ENCODE data around the gene FLII. TPM values are rescaled to one million over a fixed set of nuclear protein-coding genes. Genes with fewer than 3 reads are reported as not detected.

The FLII gene
- total RNA-seq, 4 donors from 2014 or later, result 311 to 538 (median 419) TPM

DNA sequence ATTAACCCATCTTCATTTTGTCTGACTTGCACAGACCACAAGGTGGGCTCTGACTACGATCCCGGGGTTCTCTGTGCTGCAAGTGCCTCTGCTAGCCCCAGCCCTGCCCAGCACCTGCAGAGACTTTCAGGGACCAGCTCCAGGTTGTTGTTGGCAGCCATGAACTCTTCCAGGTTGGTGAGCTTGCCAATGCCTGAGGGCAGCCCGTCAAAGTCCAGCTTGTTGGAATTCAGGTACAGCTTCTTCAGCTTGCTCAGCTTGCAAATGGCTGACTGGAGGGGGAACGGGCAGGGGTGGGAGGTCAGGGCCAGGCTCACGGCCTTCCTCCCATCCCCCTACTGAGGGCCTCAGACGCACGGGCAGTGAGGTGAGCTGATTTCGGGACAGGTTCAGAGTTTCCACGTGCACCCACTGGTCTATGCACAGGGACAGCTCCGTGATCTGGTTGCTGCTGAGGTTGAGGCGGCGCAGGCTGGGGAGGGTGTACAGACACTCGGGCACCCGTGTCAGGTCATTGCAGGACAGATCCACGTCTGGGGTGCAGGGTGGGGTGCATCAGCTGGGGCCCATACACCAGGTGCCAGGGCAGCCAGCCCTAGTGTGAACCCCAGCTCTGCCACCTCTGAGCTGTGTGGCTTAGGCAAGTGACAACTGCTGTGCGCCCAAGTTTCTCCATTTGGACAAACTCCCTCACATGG lies 5.2 kb downstream of the FLII start:
- DNase-seq, result no peak
- peaks cover 0 to 76% (median 0%) of the 10 kb centered on the region in 3 donors for H3K36me3 ChIP-seq

DNA sequence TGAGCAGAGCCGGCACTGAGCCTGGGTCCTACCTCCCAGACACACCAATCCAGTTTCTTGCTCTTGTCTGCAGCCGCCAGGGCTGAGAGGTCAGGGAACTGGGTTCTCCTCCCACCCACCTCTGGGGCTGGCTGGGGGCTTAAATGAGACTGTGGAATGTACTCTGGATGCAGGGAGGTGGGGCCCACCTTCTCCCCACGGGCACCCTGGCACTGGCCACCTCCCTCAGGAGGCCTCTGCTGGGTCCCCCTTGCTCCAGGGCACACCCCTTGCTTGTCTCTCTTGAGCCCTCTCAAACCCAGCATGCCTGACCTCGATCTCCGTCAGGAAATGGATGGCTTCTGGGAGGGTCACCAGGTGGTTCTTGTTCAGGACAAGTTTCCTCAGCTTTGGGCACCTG lies 6.4 kb downstream of the FLII start:
- TF ChIP-seq POLR2A (IDR thresholded peaks at IDR 0.05), result no peak
- TF ChIP-seq, protein P1, sequence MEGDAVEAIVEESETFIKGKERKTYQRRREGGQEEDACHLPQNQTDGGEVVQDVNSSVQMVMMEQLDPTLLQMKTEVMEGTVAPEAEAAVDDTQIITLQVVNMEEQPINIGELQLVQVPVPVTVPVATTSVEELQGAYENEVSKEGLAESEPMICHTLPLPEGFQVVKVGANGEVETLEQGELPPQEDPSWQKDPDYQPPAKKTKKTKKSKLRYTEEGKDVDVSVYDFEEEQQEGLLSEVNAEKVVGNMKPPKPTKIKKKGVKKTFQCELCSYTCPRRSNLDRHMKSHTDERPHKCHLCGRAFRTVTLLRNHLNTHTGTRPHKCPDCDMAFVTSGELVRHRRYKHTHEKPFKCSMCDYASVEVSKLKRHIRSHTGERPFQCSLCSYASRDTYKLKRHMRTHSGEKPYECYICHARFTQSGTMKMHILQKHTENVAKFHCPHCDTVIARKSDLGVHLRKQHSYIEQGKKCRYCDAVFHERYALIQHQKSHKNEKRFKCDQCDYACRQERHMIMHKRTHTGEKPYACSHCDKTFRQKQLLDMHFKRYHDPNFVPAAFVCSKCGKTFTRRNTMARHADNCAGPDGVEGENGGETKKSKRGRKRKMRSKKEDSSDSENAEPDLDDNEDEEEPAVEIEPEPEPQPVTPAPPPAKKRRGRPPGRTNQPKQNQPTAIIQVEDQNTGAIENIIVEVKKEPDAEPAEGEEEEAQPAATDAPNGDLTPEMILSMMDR (IDR thresholded peaks at IDR 0.05), result no peak
- H3K36me3 ChIP-seq, result peaks cover 0 to 85% (median 0%) of the 10 kb centered on the region in 3 donors

More for the DNA sequence above, 5.2 kb downstream of the FLII start:
- Histone ChIP-seq H3K4me1 (peaks cover 9 to 19% (median 10%) of the 10 kb centered on the region in 4 donors), H3K27ac (no peak overlapping the region), H3K9me3 (no peaks in the 10 kb centered on the region), H3K4me3 (no peak overlapping the region), H3K27me3 (no peaks in the 10 kb centered on the region)
- TF ChIP-seq POLR2A (IDR thresholded peaks at IDR 0.05), result no peak
- TF ChIP-seq, protein P1 (IDR thresholded peaks at IDR 0.05), result no peak

DNA sequence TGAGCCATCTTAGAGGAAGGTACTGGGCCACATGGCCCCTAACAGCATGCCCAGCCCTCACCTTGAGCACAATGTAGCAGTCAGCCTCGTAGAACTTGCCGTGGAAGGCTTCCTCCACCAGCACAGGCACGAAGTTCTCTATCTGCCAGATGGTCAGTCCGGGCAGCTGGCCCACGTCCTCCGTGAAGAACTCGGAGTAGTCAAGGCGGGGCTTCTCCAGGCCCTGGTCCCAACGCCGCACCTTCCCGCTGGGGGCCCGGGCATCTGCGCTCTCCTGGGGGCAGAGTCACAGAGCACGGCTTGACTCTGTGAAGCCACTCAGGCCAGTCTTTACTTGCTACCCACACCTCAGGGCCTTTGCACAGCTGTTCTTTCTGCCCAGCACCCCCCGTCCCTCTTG lies 7.3 kb downstream of the FLII start:
- Histone ChIP-seq H3K9me3 (no peaks in the 10 kb centered on the region), H3K4me1 (peaks cover 0 to 26% (median 0%) of the 10 kb centered on the region in 4 donors), H3K27ac (no peak overlapping the region), H3K36me3 (peaks cover 0 to 89% (median 0%) of the 10 kb centered on the region in 3 donors), H3K4me3 (no peak overlapping the region), H3K27me3 (no peaks in the 10 kb centered on the region)
- no peak for TF ChIP-seq POLR2A (IDR thresholded peaks at IDR 0.05)
- TF ChIP-seq, protein P1 (IDR thresholded peaks at IDR 0.05), result no peak
- DNase-seq, result no peak

More for the DNA sequence above, 6.4 kb downstream of the FLII start:
- no peak for DNase-seq
- no peaks in the 10 kb centered on the region for H3K27me3 ChIP-seq
- no peak overlapping the region for H3K27ac ChIP-seq
- H3K9me3 ChIP-seq, result no peaks in the 10 kb centered on the region
- no peak overlapping the region for H3K4me3 ChIP-seq
- H3K4me1 ChIP-seq, result peaks cover 5 to 25% (median 7%) of the 10 kb centered on the region in 4 donors

DNA sequence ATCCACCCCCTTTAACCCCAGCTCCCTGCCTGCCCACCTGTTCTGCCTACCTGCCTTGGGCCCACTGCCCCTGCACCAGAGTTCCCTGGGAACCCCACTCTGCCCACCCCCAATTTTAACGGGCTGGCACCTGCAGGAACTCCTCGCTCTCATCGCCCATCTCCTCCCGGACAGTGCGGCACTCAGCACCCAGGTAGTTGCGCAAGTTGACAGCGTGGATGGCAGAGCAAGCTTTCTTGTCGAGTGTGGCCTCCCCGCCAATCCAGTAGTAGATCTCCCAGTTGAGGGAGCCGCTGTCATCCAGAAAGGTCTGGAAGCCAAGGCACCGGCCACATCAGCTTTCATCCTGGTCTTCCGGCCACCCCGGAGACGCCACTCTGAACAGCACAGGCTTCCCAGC lies 7.8 kb downstream of the FLII start:
- Histone ChIP-seq H3K27ac (peak overlapping the region in 1 of 4 donors; percentile 4), H3K36me3 (peaks cover 0 to 89% (median 0%) of the 10 kb centered on the region in 3 donors), H3K4me1 (peaks cover 0 to 26% (median 0%) of the 10 kb centered on the region in 4 donors), H3K4me3 (no peak overlapping the region), H3K27me3 (no peaks in the 10 kb centered on the region), H3K9me3 (no peaks in the 10 kb centered on the region)
- DNase-seq, result no peak
- no peak for TF ChIP-seq POLR2A (IDR thresholded peaks at IDR 0.05)
- TF ChIP-seq, protein P1 (IDR thresholded peaks at IDR 0.05), result no peak

DNA sequence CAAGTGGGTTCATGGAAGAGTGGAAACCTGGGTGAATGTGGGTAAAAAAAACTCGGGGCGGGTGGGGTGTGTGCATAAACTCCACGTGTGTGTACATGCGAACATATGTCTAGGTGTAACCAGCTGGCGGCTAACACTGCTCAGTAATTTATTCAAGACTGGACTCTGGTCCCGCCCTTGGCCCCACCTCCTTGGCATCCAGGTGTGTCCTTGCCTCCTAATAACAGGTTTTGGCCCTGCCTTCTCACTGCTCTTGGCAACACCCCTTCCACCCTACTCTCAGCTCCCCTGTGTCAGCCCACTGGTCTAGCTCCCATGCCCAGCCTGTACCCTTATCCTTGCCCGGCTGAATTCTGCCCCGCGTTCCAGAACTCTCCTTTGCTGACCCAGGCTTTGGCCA lies 8.3 kb downstream of the FLII start:
- Histone ChIP-seq H3K4me1 (peaks cover 0 to 26% (median 0%) of the 10 kb centered on the region in 4 donors), H3K9me3 (no peaks in the 10 kb centered on the region), H3K27ac (peak overlapping the region in 1 of 4 donors; percentile 4), H3K27me3 (no peaks in the 10 kb centered on the region), H3K4me3 (no peak overlapping the region), H3K36me3 (peaks cover 0 to 89% (median 0%) of the 10 kb centered on the region in 3 donors)
- no peak for TF ChIP-seq POLR2A (IDR thresholded peaks at IDR 0.05)
- TF ChIP-seq, protein P1 (IDR thresholded peaks at IDR 0.05), result no peak
- peak in 2 of 3 donors; percentile 82 to 89 for DNase-seq
